GM23248 (cell line): Measurements from ENCODE around the gene ARHGAP4. TPM values are rescaled to one million over a fixed set of nuclear protein-coding genes. Genes with fewer than 3 reads are reported as not detected.

Experiments used
- DNase-seq: peaks from one replicate; pipeline ENCODE4 v3.0.0-alpha.2; 2015
- H2AFZ ChIP-seq: fragments of 200-600 bp; sonication (generic); 2 replicates; pipeline ENCODE4 v1.6.1; 2016; ENCODE audit warnings: antibody characterized with exemption
- H3F3A ChIP-seq: fragments of 200-600 bp; sonication (generic); 2 replicates; pipeline ENCODE4 v1.6.1; 2016; ENCODE audit warnings: mild to moderate bottlenecking, antibody characterized with exemption, mixed run types; ENCODE audit not compliant: insufficient read depth
- H3K27ac ChIP-seq: fragments of 200-600 bp; sonication (generic); 2 replicates; pipeline ENCODE4 v1.5.1; 2016; ENCODE audit warnings: mild to moderate bottlenecking
- H3K27me3 ChIP-seq: fragments of 200-600 bp; sonication (generic); replicated peaks from 2 replicates; pipeline ENCODE4 v1.6.1; 2016; ENCODE audit warnings: mild to moderate bottlenecking; ENCODE audit not compliant: insufficient read depth
- H3K36me3 ChIP-seq: fragments of 200-600 bp; sonication (generic); 2 replicates; pipeline ENCODE4 v1.6.1; 2016; ENCODE audit warnings: low read depth, mild to moderate bottlenecking
- H3K4me1 ChIP-seq: fragments of 200-600 bp; sonication (generic); 2 replicates; pipeline ENCODE4 v1.6.1; 2016; ENCODE audit warnings: mild to moderate bottlenecking; ENCODE audit not compliant: insufficient read depth
- H3K4me2 ChIP-seq: fragments of 200-600 bp; sonication (generic); one replicate; pipeline ENCODE4 v1.6.1; 2016; ENCODE audit warnings: mild to moderate bottlenecking; ENCODE audit not compliant: unreplicated experiment
- H3K4me3 ChIP-seq: fragments of 200-600 bp; sonication (generic); 2 replicates; pipeline ENCODE4 v1.5.1; 2016; ENCODE audit warnings: mild to moderate bottlenecking
- H3K79me2 ChIP-seq: fragments of 200-600 bp; sonication (generic); 2 replicates; pipeline ENCODE4 v1.6.1; 2016; ENCODE audit warnings: mild to moderate bottlenecking; ENCODE audit not compliant: insufficient read depth
- H3K9ac ChIP-seq: fragments of 200-600 bp; sonication (generic); 2 replicates; pipeline ENCODE4 v1.6.1; 2016; ENCODE audit warnings: mild to moderate bottlenecking
- H3K9me2 ChIP-seq: fragments of 200-600 bp; sonication (generic); 2 replicates; pipeline ENCODE4 v1.6.1; 2016; ENCODE audit warnings: mixed run types, mild to moderate bottlenecking, moderate library complexity; ENCODE audit not compliant: insufficient read depth
- H3K9me3 ChIP-seq: fragments of 200-600 bp; sonication (generic); one replicate; pipeline ENCODE4 v1.6.1; 2017; ENCODE audit warnings: low read depth
- H4K20me1 ChIP-seq: fragments of 200-600 bp; sonication (generic); 2 replicates; pipeline ENCODE4 v1.6.0; 2016; ENCODE audit not compliant: insufficient read depth
- EZH2 ChIP-seq: fragments of 200-600 bp; sonication (generic); IDR thresholded peaks from 2 replicates; pipeline ENCODE4 v1.6.1; 2018; ENCODE audit warnings: antibody characterized with exemption, mild to moderate bottlenecking; ENCODE audit not compliant: insufficient read depth, poor library complexity, severe bottlenecking
- EZH2phosphoT487 ChIP-seq: fragments of 200-600 bp; sonication (generic); IDR thresholded peaks from 2 replicates; pipeline ENCODE4 v1.6.1; 2018; ENCODE audit warnings: antibody characterized with exemption, moderate library complexity, mild to moderate bottlenecking, low read depth; ENCODE audit not compliant: insufficient read depth
- WGBS, 2 experiments: methylation state at CpG; one replicate each; pipeline ENCODE4 v1.1.6; 2015 to 2017; ENCODE audit warnings: low lambda C conversion rate in 2 of 2, low coverage in 1 of 2; ENCODE audit errors: missing lambda C conversion rate in 2 of 2; 5-methylcytosine and 5-hydroxymethylcytosine counted together
- in situ Hi-C: fragments of 300-500 bp; cut with MboI; formaldehyde crosslinking; loops from 2 replicates; pipeline ENCODE4 v1.15.0; 2020
- polyA plus RNA-seq: library from polyadenylated mRNA; unstranded; fragments of >200 nt; fragmentation: Nextera tagmentation; extraction: Ambion mirVana; gene quantifications from 2 replicates; pipeline ENCODE4 v1.2.1, GENCODE V29; 2016
- total RNA-seq: library from RNA; depleted of rRNA; stranded (reverse); fragments of >200 nt; shearing (Covaris generic); gene quantifications from 2 replicates; pipeline ENCODE4 v1.2.3, GENCODE V29; 2014

Gene ARHGAP4
- total and polyA plus RNA-seq, 2 experiments from 2014 or later: 0.45 to 2.8 TPM

DNA sequence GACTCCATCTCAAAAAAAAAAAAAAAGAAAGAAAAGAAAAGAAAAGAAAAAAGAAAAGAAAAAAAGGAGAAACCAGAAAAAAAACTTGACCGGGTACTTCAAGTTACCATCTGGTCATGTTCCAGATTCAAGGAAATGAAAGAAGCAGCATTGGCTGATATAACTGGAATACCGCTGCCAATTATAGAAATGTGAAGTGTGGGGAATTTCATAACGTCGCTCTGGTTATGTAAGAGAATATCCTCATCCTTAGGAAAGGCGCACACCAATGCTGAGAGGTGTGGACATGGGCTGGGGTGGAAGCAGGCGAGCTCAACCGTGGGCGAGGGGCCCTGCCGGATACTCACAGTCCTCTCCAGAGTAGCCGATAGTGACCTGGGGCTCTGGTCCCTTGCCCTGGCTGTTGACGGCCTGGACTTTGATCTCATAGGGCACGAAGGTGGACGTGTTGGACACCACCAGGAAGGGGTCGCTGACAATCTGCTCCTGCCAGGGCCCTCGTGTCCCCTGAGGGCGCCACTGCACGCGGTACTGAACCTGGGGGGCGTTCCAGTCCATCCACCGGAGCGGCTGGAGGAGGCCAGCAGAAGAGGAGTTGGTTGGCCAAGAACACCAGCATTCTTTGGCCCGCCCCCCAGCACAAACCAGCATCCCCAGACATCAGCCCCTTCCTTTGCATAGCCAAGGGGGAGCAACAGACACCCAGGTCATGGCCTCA is 59.6 kb downstream of the ARHGAP4 start:
- Histone ChIP-seq H3F3A (no peaks in the 10 kb centered on the region), H3K27me3 (no peaks in the 10 kb centered on the region), H3K79me2 (no peaks in the 10 kb centered on the region), H3K4me3 (no peak overlapping the region), H3K27ac (no peak overlapping the region), H3K36me3 (no peaks in the 10 kb centered on the region), H2AFZ (no peak overlapping the region), H3K4me2 (no peak overlapping the region), H3K9me2 (no peaks in the 10 kb centered on the region), H3K9me3 (no peaks in the 10 kb centered on the region), H3K4me1 (no peaks in the 10 kb centered on the region), H4K20me1 (no peaks in the 10 kb centered on the region), H3K9ac (no peak overlapping the region)
- no peak for DNase-seq
- TF ChIP-seq EZH2phosphoT487 (no peak), EZH2 (no peak)
- 42 to 54% methylated on average over 9 to 12 of the region's 22 CpGs for WGBS, 2 experiments
- in situ Hi-C loops: no loop called here

DNA sequence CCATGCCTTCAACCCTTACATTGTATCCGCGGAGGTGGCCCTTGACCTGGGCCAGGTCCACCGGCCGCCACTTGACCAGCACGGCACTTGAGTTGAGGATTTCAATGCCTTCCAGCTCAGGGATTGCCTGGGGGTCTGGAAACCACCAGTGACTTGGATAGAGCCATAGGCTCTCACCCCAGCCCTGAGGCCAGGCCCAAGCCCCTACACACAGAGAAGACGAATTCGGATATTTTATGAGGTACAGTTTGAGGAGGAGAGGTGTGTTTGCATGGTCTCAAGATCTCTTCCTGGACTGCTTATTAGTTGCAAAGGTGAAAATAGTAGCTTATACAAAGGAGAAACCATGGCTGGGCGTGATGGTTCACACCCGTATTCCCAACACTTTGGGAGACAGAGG is 60.4 kb downstream of the ARHGAP4 start:
- no peak overlapping the region for H3K4me2 ChIP-seq
- no peaks in the 10 kb centered on the region for H3K9me2 ChIP-seq
- H3F3A ChIP-seq: no peaks in the 10 kb centered on the region
- H3K9me3 ChIP-seq: no peaks in the 10 kb centered on the region
- no peak overlapping the region for H3K9ac ChIP-seq
- TF ChIP-seq EZH2: no peak
- no peak for TF ChIP-seq EZH2phosphoT487
- 74 to 77% methylated on average over 7 to 8 of the region's 9 CpGs for WGBS, 2 experiments
- H3K79me2 ChIP-seq: no peaks in the 10 kb centered on the region
- no peak for DNase-seq
- H2AFZ ChIP-seq: no peak overlapping the region
- H3K27ac ChIP-seq: no peak overlapping the region
- no peaks in the 10 kb centered on the region for H3K27me3 ChIP-seq
- in situ Hi-C loops: no loop called here
- H4K20me1 ChIP-seq: no peaks in the 10 kb centered on the region
- no peaks in the 10 kb centered on the region for H3K36me3 ChIP-seq
- no peak overlapping the region for H3K4me3 ChIP-seq
- no peaks in the 10 kb centered on the region for H3K4me1 ChIP-seq

DNA sequence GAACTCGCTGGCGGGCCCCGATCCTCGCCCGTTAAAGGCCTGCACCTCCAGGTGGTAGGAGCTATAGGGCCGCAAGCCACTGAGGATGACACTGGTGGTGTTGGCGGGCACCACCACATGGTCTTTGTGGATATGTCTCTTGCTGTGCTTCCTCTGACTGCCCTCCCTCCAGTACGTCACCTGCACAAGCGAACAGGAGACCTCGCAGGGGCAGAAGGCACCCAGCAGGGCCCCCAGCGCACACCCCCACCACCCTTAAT is 60.8 kb downstream of the ARHGAP4 start:
- H3K27me3 ChIP-seq: no peaks in the 10 kb centered on the region
- no peaks in the 10 kb centered on the region for H3K4me1 ChIP-seq
- H3K4me2 ChIP-seq: no peak overlapping the region
- H3K4me3 ChIP-seq: no peak overlapping the region
- DNase-seq: no peak
- no peaks in the 10 kb centered on the region for H3K9me3 ChIP-seq
- H3F3A ChIP-seq: no peaks in the 10 kb centered on the region
- H3K9ac ChIP-seq: no peak overlapping the region
- no peaks in the 10 kb centered on the region for H3K36me3 ChIP-seq
- no peak overlapping the region for H2AFZ ChIP-seq
- no peaks in the 10 kb centered on the region for H4K20me1 ChIP-seq
- H3K9me2 ChIP-seq: no peaks in the 10 kb centered on the region
- in situ Hi-C loops: no loop called here
- WGBS, 2 experiments: 0 to 60% methylated on average over 1 of the region's 11 CpGs
- no peaks in the 10 kb centered on the region for H3K79me2 ChIP-seq
- no peak for TF ChIP-seq EZH2phosphoT487
- H3K27ac ChIP-seq: no peak overlapping the region

DNA sequence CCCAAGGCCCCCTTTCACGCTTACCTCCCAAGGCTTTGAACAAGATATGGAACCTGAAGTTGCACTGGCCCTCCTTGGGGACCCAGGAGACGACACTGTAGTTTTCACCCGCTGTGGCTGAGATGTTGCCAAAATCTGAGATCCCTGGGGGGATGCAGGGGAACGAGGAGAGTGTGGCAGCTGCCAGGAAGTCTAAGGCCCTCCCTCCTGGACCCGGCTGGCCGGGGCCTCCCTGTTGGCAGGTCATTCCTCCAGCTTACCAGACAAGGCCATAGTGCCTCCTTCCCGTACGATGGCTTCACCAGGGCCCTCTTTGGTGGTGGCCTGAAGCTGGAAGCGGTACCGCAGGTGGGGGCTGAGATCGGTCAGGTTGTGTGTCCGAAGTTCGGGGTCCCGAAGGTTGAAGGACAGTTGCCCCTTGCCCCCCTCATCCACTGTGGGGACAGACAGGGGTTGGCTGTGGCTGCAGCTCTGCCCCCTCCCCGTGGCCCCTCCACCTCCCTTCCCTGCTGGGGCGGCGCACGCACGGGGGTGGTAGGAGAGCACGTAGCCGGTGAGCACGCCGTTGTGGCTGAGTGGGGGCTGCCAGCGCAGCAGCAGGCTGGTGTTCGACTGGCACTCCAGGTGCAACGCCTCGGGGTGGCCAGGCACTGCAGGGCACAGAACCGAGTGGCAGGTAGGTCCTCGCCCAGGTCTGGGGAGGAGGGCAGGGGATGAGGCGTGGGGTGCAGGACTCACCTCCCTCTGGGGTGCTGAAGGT is 61.3 kb downstream of the ARHGAP4 start:
- in situ Hi-C loops: no loop called here
- Histone ChIP-seq H3K4me3 (no peak overlapping the region), H3K9ac (no peak overlapping the region), H3K4me2 (no peak overlapping the region), H3K27ac (no peak overlapping the region), H3K4me1 (no peaks in the 10 kb centered on the region), H3K27me3 (no peaks in the 10 kb centered on the region), H4K20me1 (no peaks in the 10 kb centered on the region), H3K9me3 (no peaks in the 10 kb centered on the region), H3F3A (no peaks in the 10 kb centered on the region), H3K79me2 (no peaks in the 10 kb centered on the region), H3K9me2 (no peaks in the 10 kb centered on the region), H2AFZ (no peak overlapping the region), H3K36me3 (no peaks in the 10 kb centered on the region)
- DNase-seq: no peak
- 56 to 69% methylated on average over 3 to 25 of the region's 30 CpGs for WGBS, 2 experiments
- no peak for TF ChIP-seq EZH2
